GM23338 (cell line): Measurements from ENCODE around the gene IL6R. TPM values are rescaled to one million over a fixed set of nuclear protein-coding genes. Genes with fewer than 3 reads are reported as not detected.

Experiments
- ATAC-seq: fragments of 200-7000 bp; cut with Tn5 transposase; 3 replicates; pipeline ENCODE4 v1.9.1; 2020
- DNase-seq: peaks from one replicate; pipeline ENCODE4 v3.0.0-alpha.2; 2015; ENCODE audit warnings: low spot score
- H2AFZ ChIP-seq: fragments of 200-600 bp; sonication (generic); 2 replicates; pipeline ENCODE4 v1.8.0; 2016; ENCODE audit warnings: antibody characterized with exemption, mild to moderate bottlenecking, moderate library complexity
- H3F3A ChIP-seq: fragments of 200-600 bp; sonication (generic); replicated peaks from 2 replicates; pipeline ENCODE4 v1.8.0; 2017; ENCODE audit warnings: antibody characterized with exemption, mixed run types, low read depth
- H3K27ac ChIP-seq: fragments of 200-600 bp; sonication (generic); 2 replicates; pipeline ENCODE4 v1.6.1; 2016; ENCODE audit warnings: low read depth
- H3K27me3 ChIP-seq: fragments of 200-600 bp; sonication (generic); 2 replicates; pipeline ENCODE4 v1.8.0; 2016; ENCODE audit warnings: mild to moderate bottlenecking, mixed run types, moderate library complexity; ENCODE audit not compliant: insufficient read depth
- H3K36me3 ChIP-seq: fragments of 200-600 bp; sonication (generic); 2 replicates; pipeline ENCODE4 v1.8.0; 2016; ENCODE audit warnings: mild to moderate bottlenecking; ENCODE audit not compliant: insufficient read depth
- H3K4me1 ChIP-seq: fragments of 200-600 bp; sonication (generic); 2 replicates; pipeline ENCODE4 v1.8.0; 2016; ENCODE audit warnings: mild to moderate bottlenecking, moderate library complexity; ENCODE audit not compliant: insufficient read depth
- H3K4me2 ChIP-seq: fragments of 200-600 bp; sonication (generic); 2 replicates; pipeline ENCODE4 v1.7.1; 2017; ENCODE audit warnings: mixed run types
- H3K4me3 ChIP-seq: fragments of 200-600 bp; sonication (generic); 2 replicates; pipeline ENCODE4 v1.6.1; 2016; ENCODE audit warnings: mixed run types
- H3K79me2 ChIP-seq: fragments of 200-600 bp; sonication (generic); replicated peaks from 2 replicates; pipeline ENCODE4 v1.8.0; 2017; ENCODE audit warnings: mild to moderate bottlenecking; ENCODE audit not compliant: insufficient read depth
- H3K9me2 ChIP-seq: fragments of 200-600 bp; sonication (generic); 2 replicates; pipeline ENCODE4 v1.8.0; 2017; ENCODE audit not compliant: insufficient read depth
- H4K20me1 ChIP-seq: fragments of 200-600 bp; sonication (generic); replicated peaks from 2 replicates; pipeline ENCODE4 v1.8.0; 2017; ENCODE audit warnings: mild to moderate bottlenecking; ENCODE audit not compliant: insufficient read depth
- H3K27ac Mint-ChIP-seq: 2 replicates; pipeline ENCODE4 v1.8.0; 2020; ENCODE audit warnings: inconsistent platforms, mild to moderate bottlenecking, moderate library complexity, mixed read lengths
- H3K27me3 Mint-ChIP-seq: 3 replicates; pipeline ENCODE4 v1.8.0; 2022; ENCODE audit warnings: low read depth, mild to moderate bottlenecking, moderate library complexity, mixed read lengths, inconsistent platforms; ENCODE audit not compliant: insufficient read depth, poor library complexity
- H3K36me3 Mint-ChIP-seq: 3 replicates; pipeline ENCODE4 v1.8.0; 2021; ENCODE audit warnings: low read depth, mild to moderate bottlenecking, inconsistent platforms, moderate library complexity, mixed read lengths
- H3K4me1 Mint-ChIP-seq: 3 replicates; pipeline ENCODE4 v1.8.0; 2020; ENCODE audit warnings: mild to moderate bottlenecking, inconsistent platforms, mixed read lengths
- H3K4me3 Mint-ChIP-seq: 3 replicates; pipeline ENCODE4 v1.8.0; 2021; ENCODE audit warnings: moderate library complexity, mild to moderate bottlenecking, inconsistent platforms, mixed read lengths
- H3K9me3 Mint-ChIP-seq: 3 replicates; pipeline ENCODE4 v1.8.0; 2020; ENCODE audit warnings: moderate library complexity, mild to moderate bottlenecking, inconsistent platforms, mixed read lengths
- CREB1 ChIP-seq: fragments of 250-450 bp; sonication (Bioruptor Pico); IDR thresholded peaks from 2 replicates; pipeline ENCODE4 v1.5.0; 2020; ENCODE audit warnings: low read depth, mild to moderate bottlenecking, moderate library complexity
- EZH2 ChIP-seq: fragments of 200-600 bp; sonication (generic); IDR thresholded peaks from one replicate; pipeline ENCODE4 v1.8.0; 2017; ENCODE audit warnings: antibody characterized with exemption, mild to moderate bottlenecking, low read depth; ENCODE audit not compliant: unreplicated experiment
- JUNB ChIP-seq: IDR thresholded peaks from one replicate; pipeline ENCODE4 v1.6.1; 2016; ENCODE audit warnings: antibody characterized with exemption; ENCODE audit not compliant: unreplicated experiment
- NANOG ChIP-seq: IDR thresholded peaks from 2 replicates; pipeline ENCODE4 v1.6.1; 2016; ENCODE audit warnings: antibody characterized with exemption, borderline replicate concordance
- POLR2AphosphoS5 ChIP-seq: IDR thresholded peaks from 2 replicates; pipeline ENCODE4 v1.6.1; 2016; ENCODE audit warnings: antibody characterized with exemption, low read depth
- STAT1 ChIP-seq: IDR thresholded peaks from one replicate; pipeline ENCODE4 v1.6.1; 2016; ENCODE audit warnings: antibody characterized with exemption; ENCODE audit not compliant: unreplicated experiment
- ZNF331 ChIP-seq: fragments of 250-450 bp; sonication (Bioruptor Pico); IDR thresholded peaks from 2 replicates; pipeline ENCODE4 v1.5.0; 2020; ENCODE audit warnings: low read depth, mild to moderate bottlenecking, moderate library complexity
- ZNF462 ChIP-seq: fragments of 250-450 bp; sonication (Bioruptor Pico); IDR thresholded peaks from 2 replicates; pipeline ENCODE4 v1.5.0; 2020; ENCODE audit warnings: mild to moderate bottlenecking, moderate library complexity
- polyA plus RNA-seq: library from polyadenylated mRNA; unstranded; fragments of >200 nt; fragmentation: Nextera tagmentation; extraction: Ambion mirVana; gene quantifications from 2 replicates; pipeline ENCODE4 v1.2.1, GENCODE V29; 2016
- total RNA-seq: library from RNA; depleted of rRNA; stranded (reverse); fragments of >200 nt; shearing (Covaris generic); gene quantifications from 2 replicates; pipeline ENCODE4 v1.2.3, GENCODE V29; 2014
- TF ChIP-seq, protein P1 (sequence below), 2 experiments: fragments of 200-600 bp in 1 of 2; sonication (generic) in 1 of 2; conservative IDR thresholded peaks; 2 replicates each; pipeline versions ENCODE4 v1.5.1 to v1.6.1; 2016 to 2017; ENCODE audit warnings: antibody characterized with exemption in 2 of 2, low read depth in 2 of 2, mild to moderate bottlenecking in 2 of 2, moderate library complexity in 1 of 2
- TF ChIP-seq, protein P2 (sequence below): IDR thresholded peaks from 2 replicates; pipeline ENCODE4 v1.6.1; 2016; ENCODE audit warnings: antibody characterized with exemption

The IL6R gene
- total and polyA plus RNA-seq, 2 experiments from 2014 or later: 1.0 to 13.8 TPM

- TF ChIP-seq, protein P1, sequence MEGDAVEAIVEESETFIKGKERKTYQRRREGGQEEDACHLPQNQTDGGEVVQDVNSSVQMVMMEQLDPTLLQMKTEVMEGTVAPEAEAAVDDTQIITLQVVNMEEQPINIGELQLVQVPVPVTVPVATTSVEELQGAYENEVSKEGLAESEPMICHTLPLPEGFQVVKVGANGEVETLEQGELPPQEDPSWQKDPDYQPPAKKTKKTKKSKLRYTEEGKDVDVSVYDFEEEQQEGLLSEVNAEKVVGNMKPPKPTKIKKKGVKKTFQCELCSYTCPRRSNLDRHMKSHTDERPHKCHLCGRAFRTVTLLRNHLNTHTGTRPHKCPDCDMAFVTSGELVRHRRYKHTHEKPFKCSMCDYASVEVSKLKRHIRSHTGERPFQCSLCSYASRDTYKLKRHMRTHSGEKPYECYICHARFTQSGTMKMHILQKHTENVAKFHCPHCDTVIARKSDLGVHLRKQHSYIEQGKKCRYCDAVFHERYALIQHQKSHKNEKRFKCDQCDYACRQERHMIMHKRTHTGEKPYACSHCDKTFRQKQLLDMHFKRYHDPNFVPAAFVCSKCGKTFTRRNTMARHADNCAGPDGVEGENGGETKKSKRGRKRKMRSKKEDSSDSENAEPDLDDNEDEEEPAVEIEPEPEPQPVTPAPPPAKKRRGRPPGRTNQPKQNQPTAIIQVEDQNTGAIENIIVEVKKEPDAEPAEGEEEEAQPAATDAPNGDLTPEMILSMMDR (conservative IDR thresholded peaks at IDR 0.05; ENCODE audit: low read depth in 2 of 2): no peak
- no peak for TF ChIP-seq POLR2AphosphoS5
- TF ChIP-seq, protein P2, sequence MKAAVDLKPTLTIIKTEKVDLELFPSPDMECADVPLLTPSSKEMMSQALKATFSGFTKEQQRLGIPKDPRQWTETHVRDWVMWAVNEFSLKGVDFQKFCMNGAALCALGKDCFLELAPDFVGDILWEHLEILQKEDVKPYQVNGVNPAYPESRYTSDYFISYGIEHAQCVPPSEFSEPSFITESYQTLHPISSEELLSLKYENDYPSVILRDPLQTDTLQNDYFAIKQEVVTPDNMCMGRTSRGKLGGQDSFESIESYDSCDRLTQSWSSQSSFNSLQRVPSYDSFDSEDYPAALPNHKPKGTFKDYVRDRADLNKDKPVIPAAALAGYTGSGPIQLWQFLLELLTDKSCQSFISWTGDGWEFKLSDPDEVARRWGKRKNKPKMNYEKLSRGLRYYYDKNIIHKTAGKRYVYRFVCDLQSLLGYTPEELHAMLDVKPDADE: no peak
- TF ChIP-seq EZH2: no peak
- TF ChIP-seq ZNF331: no peak
- TF ChIP-seq STAT1: no peak
Observed at GRCh38 chr1:154467434-154468102, 62.4 kb downstream of the IL6R start (continued).

DNA sequence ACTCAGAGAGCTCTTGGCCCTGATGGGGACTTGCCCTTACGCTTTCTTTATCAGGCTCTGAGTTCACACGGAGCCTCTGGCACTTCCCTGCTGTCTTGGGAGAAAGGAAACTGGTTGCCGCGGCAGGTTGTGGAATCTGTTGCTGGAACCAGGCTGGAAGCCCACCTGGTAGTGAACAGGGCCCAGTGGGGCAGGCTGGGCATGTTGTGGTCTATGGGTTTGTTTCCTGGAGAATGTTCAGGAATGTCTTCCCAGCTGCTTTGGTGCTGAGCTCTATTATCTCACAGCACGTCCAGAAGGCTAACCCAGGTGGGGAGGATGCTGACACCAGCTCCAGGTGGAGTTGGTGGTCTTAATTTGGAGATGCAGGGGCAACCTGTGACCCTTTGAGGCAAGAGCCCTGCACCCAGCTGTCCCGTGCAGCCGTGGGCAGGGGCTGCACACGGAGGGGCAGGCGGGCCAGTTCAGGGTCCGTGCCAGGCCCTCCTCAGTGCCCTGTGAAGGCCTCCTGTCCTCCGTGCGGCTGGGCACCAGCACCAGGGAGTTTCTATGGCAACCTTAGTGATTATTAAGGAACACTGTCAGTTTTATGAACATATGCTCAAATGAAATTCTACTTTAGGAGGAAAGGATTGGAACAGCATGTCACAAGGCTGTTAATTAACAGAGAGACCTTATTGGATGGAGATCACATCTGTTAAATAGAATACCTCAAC, 63.5 kb downstream of the IL6R start:
- Histone ChIP-seq H3K27me3 (no peaks in the 10 kb centered on the region), H3K4me3 (no peak overlapping the region), H3K9me2 (no peaks in the 10 kb centered on the region), H4K20me1 (no peaks in the 10 kb centered on the region), H2AFZ (no peak overlapping the region), H3K4me1 (no peaks in the 10 kb centered on the region; the same call in 1 of the 2 replicates), H3K4me2 (no peak overlapping the region), H3K36me3 (no peaks in the 10 kb centered on the region), H3K27ac (no peak overlapping the region), H3F3A (no peaks in the 10 kb centered on the region), H3K79me2 (no peaks in the 10 kb centered on the region)
- DNase-seq (no peak), ATAC-seq (no peak; the same call in 2 of the 3 replicates)
- H3K9me3 Mint-ChIP-seq: no peaks in the 10 kb centered on the region
- peaks cover 15% of the 10 kb centered on the region for H3K4me1 Mint-ChIP-seq
- no peaks in the 10 kb centered on the region for H3K36me3 Mint-ChIP-seq
- no peak overlapping the region for H3K4me3 Mint-ChIP-seq
- peaks cover 2% of the 10 kb centered on the region for H3K27me3 Mint-ChIP-seq
- no peak overlapping the region for H3K27ac Mint-ChIP-seq
- TF ChIP-seq EZH2 (no peak), ZNF331 (no peak), CREB1 (CRISPR knock-in tag) (no peak), ZNF462 (no peak), NANOG (no peak), POLR2AphosphoS5 (no peak), STAT1 (no peak), JUNB (no peak)
